Thyroid gland (tissue), 4 donors: Measurements from ENCODE around the gene SHC3.

Experiments used
- POLR2A ChIP-seq, 2 donors: fragments of 450-650 bp; IDR thresholded peaks; one replicate each; pipeline ENCODE4 v1.6.1; 2017; ENCODE audit warnings: antibody characterized with exemption in 2 of 2, mild to moderate bottlenecking in 2 of 2, moderate library complexity in 1 of 2
- TF ChIP-seq, protein P1 (sequence below), 6 experiments: fragments of 200-600 bp in 3 of 6; fragments of 450-650 bp in 3 of 6; sonication (generic) in 3 of 6; IDR thresholded peaks; one replicate each; pipeline ENCODE4 v1.5.1; 2016 to 2019; ENCODE audit warnings: antibody characterized with exemption in 6 of 6, mild to moderate bottlenecking in 2 of 6, inconsistent platforms in 1 of 6, moderate library complexity in 1 of 6

DNA sequence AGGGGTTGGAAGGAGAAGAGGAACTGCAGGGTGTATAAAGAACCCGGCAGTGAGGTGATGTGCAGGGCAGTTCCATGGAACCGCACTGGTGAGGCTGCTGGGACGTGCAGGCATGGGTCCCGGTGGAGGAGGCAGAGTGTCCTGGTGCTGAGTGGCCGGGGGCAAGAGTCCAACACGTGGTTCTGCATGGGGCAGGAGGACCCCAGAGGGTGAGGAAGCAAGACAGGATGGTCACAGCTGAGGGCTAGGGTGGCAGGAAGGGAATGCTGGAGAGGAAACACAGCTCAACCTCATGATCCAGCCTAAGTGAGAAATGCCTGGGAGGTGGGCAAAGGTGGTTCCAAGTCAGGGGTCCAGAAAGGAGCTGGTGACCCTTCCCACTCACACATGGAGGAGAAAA is 100.2 kb downstream of the SHC3 start:
- no peak for TF ChIP-seq POLR2A (IDR thresholded peaks at IDR 0.05)
- TF ChIP-seq, protein P1, sequence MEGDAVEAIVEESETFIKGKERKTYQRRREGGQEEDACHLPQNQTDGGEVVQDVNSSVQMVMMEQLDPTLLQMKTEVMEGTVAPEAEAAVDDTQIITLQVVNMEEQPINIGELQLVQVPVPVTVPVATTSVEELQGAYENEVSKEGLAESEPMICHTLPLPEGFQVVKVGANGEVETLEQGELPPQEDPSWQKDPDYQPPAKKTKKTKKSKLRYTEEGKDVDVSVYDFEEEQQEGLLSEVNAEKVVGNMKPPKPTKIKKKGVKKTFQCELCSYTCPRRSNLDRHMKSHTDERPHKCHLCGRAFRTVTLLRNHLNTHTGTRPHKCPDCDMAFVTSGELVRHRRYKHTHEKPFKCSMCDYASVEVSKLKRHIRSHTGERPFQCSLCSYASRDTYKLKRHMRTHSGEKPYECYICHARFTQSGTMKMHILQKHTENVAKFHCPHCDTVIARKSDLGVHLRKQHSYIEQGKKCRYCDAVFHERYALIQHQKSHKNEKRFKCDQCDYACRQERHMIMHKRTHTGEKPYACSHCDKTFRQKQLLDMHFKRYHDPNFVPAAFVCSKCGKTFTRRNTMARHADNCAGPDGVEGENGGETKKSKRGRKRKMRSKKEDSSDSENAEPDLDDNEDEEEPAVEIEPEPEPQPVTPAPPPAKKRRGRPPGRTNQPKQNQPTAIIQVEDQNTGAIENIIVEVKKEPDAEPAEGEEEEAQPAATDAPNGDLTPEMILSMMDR (IDR thresholded peaks at IDR 0.05): no peak
